Measurements from ENCODE around the gene OR10H4. TPM values are rescaled to one million over a fixed set of nuclear protein-coding genes. Genes with fewer than 3 reads are reported as not detected.

OR10H4 gene
- total RNA-seq, 1 experiment from 2014 or later, result not detected

- Histone ChIP-seq H3K79me2 (ENCODE audit: low read length) (no peaks in the 10 kb centered on the region), H3K4me3 (ENCODE audit: low read length) (no peak overlapping the region), H3K27ac (ENCODE audit: low read length) (no peak overlapping the region), H3K9me2 (replicated peaks; ENCODE audit: low read length) (no peaks in the 10 kb centered on the region), H3K36me3 (ENCODE audit: low read depth, low read length) (no peaks in the 10 kb centered on the region), H2AFZ (ENCODE audit: low read length) (no peak overlapping the region), H3K4me1 (ENCODE audit: insufficient read depth, low read length) (no peaks in the 10 kb centered on the region), H3K4me2 (ENCODE audit: low read length) (no peak overlapping the region), H3F3A (ENCODE audit: low read length, unreplicated experiment) (no peaks in the 10 kb centered on the region), H3K27me3 (ENCODE audit: low read length) (peaks cover 7% of the 10 kb centered on the region), H3K9ac (ENCODE audit: low read length) (no peak overlapping the region), H4K20me1 (ENCODE audit: low read length) (no peaks in the 10 kb centered on the region), H3K9me3 (ENCODE audit: low read length) (no peaks in the 10 kb centered on the region)
- ChIA-PET CTCF (no interaction called here), POLR2A (ENCODE audit: unreplicated experiment) (no interaction called here)
- intact Hi-C loops (cut with micrococcal nuclease), result no loop called here
- ATAC-seq, result no peak
- no TSS peak for BruUV-seq (replicated peaks)
- no peak for DNase-seq
- TF ChIP-seq CTCF (conservative IDR thresholded peaks at IDR 0.05; ENCODE audit: low read depth, low read length) (no peak), EZH2phosphoT487 (IDR thresholded peaks at IDR 0.05; ENCODE audit: borderline replicate concordance, low read length) (no peak), EZH2 (IDR thresholded peaks at IDR 0.05; ENCODE audit: low read length, unreplicated experiment) (no peak)
These were observed 41.1 kb downstream of the OR10H4 start for GRCh38 chr19:15989889-15990288.

- no peak for TF ChIP-seq EZH2 (IDR thresholded peaks at IDR 0.05; ENCODE audit: low read length, unreplicated experiment)
- no peak for TF ChIP-seq EZH2phosphoT487 (IDR thresholded peaks at IDR 0.05; ENCODE audit: borderline replicate concordance, low read length)
- H3K9ac ChIP-seq (ENCODE audit: low read length), result no peak overlapping the region
- ATAC-seq (no peak), DNase-seq (no peak)
- H3K79me2 ChIP-seq (ENCODE audit: low read length), result no peaks in the 10 kb centered on the region
- no peaks in the 10 kb centered on the region for H4K20me1 ChIP-seq (ENCODE audit: low read length)
- H3K36me3 ChIP-seq (ENCODE audit: low read depth, low read length), result no peaks in the 10 kb centered on the region
- BruUV-seq (replicated peaks), result no TSS peak
- no peak overlapping the region for H3K4me2 ChIP-seq (ENCODE audit: low read length)
- ChIA-PET POLR2A (ENCODE audit: unreplicated experiment) (no interaction called here), CTCF (no interaction called here)
- H3K27ac ChIP-seq (ENCODE audit: low read length), result no peak overlapping the region
- intact Hi-C loops (cut with micrococcal nuclease), result no loop called here
- H2AFZ ChIP-seq (ENCODE audit: low read length), result no peak overlapping the region
- no peak overlapping the region for H3K4me3 ChIP-seq (ENCODE audit: low read length)
- no peaks in the 10 kb centered on the region for H3K9me2 ChIP-seq (replicated peaks; ENCODE audit: low read length)
- peaks cover 6% of the 10 kb centered on the region for H3K27me3 ChIP-seq (ENCODE audit: low read length)
- no peaks in the 10 kb centered on the region for H3F3A ChIP-seq (ENCODE audit: low read length, unreplicated experiment)
- H3K9me3 ChIP-seq (ENCODE audit: low read length), result no peaks in the 10 kb centered on the region
- H3K4me1 ChIP-seq (ENCODE audit: insufficient read depth, low read length), result no peaks in the 10 kb centered on the region
These were observed 42.8 kb downstream of the OR10H4 start for GRCh38 chr19:15991602-15992001.

GRCh38 chr19:15992014-15992413 lies 43.2 kb downstream of the OR10H4 start:
- no peaks in the 10 kb centered on the region for H3F3A ChIP-seq (ENCODE audit: low read length, unreplicated experiment)
- H3K4me1 ChIP-seq (ENCODE audit: insufficient read depth, low read length), result no peaks in the 10 kb centered on the region
- no peaks in the 10 kb centered on the region for H3K9me3 ChIP-seq (ENCODE audit: low read length)
- DNase-seq (no peak), ATAC-seq (no peak)
- H3K36me3 ChIP-seq (ENCODE audit: low read depth, low read length), result no peaks in the 10 kb centered on the region
- no peak overlapping the region for H3K4me2 ChIP-seq (ENCODE audit: low read length)
- H4K20me1 ChIP-seq (ENCODE audit: low read length), result no peaks in the 10 kb centered on the region
- TF ChIP-seq CTCF (conservative IDR thresholded peaks at IDR 0.05; ENCODE audit: low read depth, low read length), result no peak
- no peak for TF ChIP-seq EZH2 (IDR thresholded peaks at IDR 0.05; ENCODE audit: low read length, unreplicated experiment)
- no peak for TF ChIP-seq EZH2phosphoT487 (IDR thresholded peaks at IDR 0.05; ENCODE audit: borderline replicate concordance, low read length)
- H3K9ac ChIP-seq (ENCODE audit: low read length), result no peak overlapping the region
- H3K4me3 ChIP-seq (ENCODE audit: low read length), result no peak overlapping the region
- H2AFZ ChIP-seq (ENCODE audit: low read length), result no peak overlapping the region
- no peaks in the 10 kb centered on the region for H3K79me2 ChIP-seq (ENCODE audit: low read length)
- ChIA-PET POLR2A (ENCODE audit: unreplicated experiment) (no interaction called here), CTCF (no interaction called here)
- H3K27me3 ChIP-seq (ENCODE audit: low read length), result peaks cover 2% of the 10 kb centered on the region
- intact Hi-C loops (cut with micrococcal nuclease), result no loop called here
- no peak overlapping the region for H3K27ac ChIP-seq (ENCODE audit: low read length)
- H3K9me2 ChIP-seq (replicated peaks; ENCODE audit: low read length), result no peaks in the 10 kb centered on the region
- no TSS peak for BruUV-seq (replicated peaks)

All from PC-3 (cell line).